HG03108 (cell line): ENCODE measurements around the gene SEMA5A.

ENCODE experiments used
- ATAC-seq: cut with Tn5 transposase; IDR thresholded peaks from one replicate; pipeline ENCODE4 v1.9.1; 2021; ENCODE audit warnings: moderate library complexity; ENCODE audit not compliant: unreplicated experiment

Gene SEMA5A

GRCh38 chr5:9148242-9148641 is 397.6 kb downstream of the SEMA5A start:
- no peak for ATAC-seq

- ATAC-seq = no peak
Measured at GRCh38 chr5:9140711-9141110, 405.2 kb downstream of the SEMA5A start.

GRCh38 chr5:9140202-9140601 is 405.7 kb downstream of the SEMA5A start:
- no peak for ATAC-seq

GRCh38 chr5:9139344-9139743 is 406.5 kb downstream of the SEMA5A start:
- ATAC-seq = no peak

GRCh38 chr5:9128136-9128535 is 417.7 kb downstream of the SEMA5A start:
- no peak for ATAC-seq

GRCh38 chr5:9126490-9126889 is 419.4 kb downstream of the SEMA5A start:
- no peak for ATAC-seq

- ATAC-seq = no peak
Measured at GRCh38 chr5:9125852-9126251, 420.0 kb downstream of the SEMA5A start.

GRCh38 chr5:9124838-9125237 is 421.0 kb downstream of the SEMA5A start:
- no peak for ATAC-seq

GRCh38 chr5:9124071-9124470 is 421.8 kb downstream of the SEMA5A start:
- no peak for ATAC-seq

GRCh38 chr5:9122528-9122927 is 423.3 kb downstream of the SEMA5A start:
- ATAC-seq = no peak

- ATAC-seq = no peak
Measured at GRCh38 chr5:9121597-9121996, 424.3 kb downstream of the SEMA5A start.

GRCh38 chr5:9118852-9119251 is 427.0 kb downstream of the SEMA5A start:
- ATAC-seq = no peak

- no peak for ATAC-seq
Measured at GRCh38 chr5:9115093-9115492, 430.8 kb downstream of the SEMA5A start.

GRCh38 chr5:9112520-9113291 is 433.2 kb downstream of the SEMA5A start:
- no peak for ATAC-seq

GRCh38 chr5:9108162-9108561 is 437.7 kb downstream of the SEMA5A start:
- ATAC-seq = no peak

- no peak for ATAC-seq
Measured at GRCh38 chr5:9105851-9106250, 440.0 kb downstream of the SEMA5A start.

GRCh38 chr5:9104571-9105339 is 441.1 kb downstream of the SEMA5A start:
- no peak for ATAC-seq

GRCh38 chr5:9103290-9103689 is 442.6 kb downstream of the SEMA5A start:
- no peak for ATAC-seq

- no peak for ATAC-seq
Measured at GRCh38 chr5:9099689-9100088, 446.2 kb downstream of the SEMA5A start.

- ATAC-seq = no peak
Measured at GRCh38 chr5:9098990-9099389, 446.9 kb downstream of the SEMA5A start.

- no peak for ATAC-seq
Measured at GRCh38 chr5:9094582-9094981, 451.3 kb downstream of the SEMA5A start.

- ATAC-seq = no peak
Measured at GRCh38 chr5:9091896-9092662, 453.8 kb downstream of the SEMA5A start.
